SU-DHL-6 (cell line): ENCODE measurements around the gene CGN.

Source experiments
- H2AFZ ChIP-seq: fragments of 200-600 bp; sonication (generic); 2 replicates; pipeline ENCODE4 v1.6.1; 2014; ENCODE audit warnings: low read depth, mild to moderate bottlenecking, moderate library complexity, mixed read lengths, antibody characterized with exemption, low read length; ENCODE audit not compliant: severe bottlenecking
- H3F3A ChIP-seq: fragments of 200-600 bp; shearing (Covaris generic); 2 replicates; pipeline ENCODE4 v1.6.0; 2016; ENCODE audit warnings: antibody characterized with exemption, mild to moderate bottlenecking; ENCODE audit not compliant: insufficient read depth
- H3K27ac ChIP-seq: fragments of 200-600 bp; sonication (generic); 2 replicates; pipeline ENCODE4 v1.5.1; 2016; ENCODE audit warnings: low read depth, mild to moderate bottlenecking, low read length, moderate library complexity, mixed read lengths
- H3K27me3 ChIP-seq: fragments of 200-600 bp; sonication (generic), shearing (Covaris generic); 2 replicates; pipeline ENCODE4 v1.6.0; 2014; ENCODE audit warnings: mild to moderate bottlenecking, low read length
- H3K36me3 ChIP-seq: fragments of 200-600 bp; sonication (generic); 2 replicates; pipeline ENCODE4 v1.6.1; 2014; ENCODE audit warnings: mild to moderate bottlenecking, low read length, mixed read lengths
- H3K4me2 ChIP-seq: fragments of 300-600, 200-600 bp; shearing (Covaris generic), sonication (generic); 2 replicates; pipeline ENCODE4 v1.6.0; 2014; ENCODE audit warnings: low read length, low read depth, mild to moderate bottlenecking; ENCODE audit not compliant: poor library complexity, severe bottlenecking
- H3K4me3 ChIP-seq: fragments of 200-600 bp; sonication (generic); 2 replicates; pipeline ENCODE4 v1.5.1; 2014; ENCODE audit warnings: antibody characterized with exemption, low read length, mild to moderate bottlenecking, mixed read lengths; ENCODE audit not compliant: insufficient read depth, poor library complexity, severe bottlenecking
- H3K79me2 ChIP-seq: fragments of 200-600 bp; sonication (generic); 2 replicates; pipeline ENCODE4 v1.6.1; 2014; ENCODE audit warnings: mild to moderate bottlenecking, low read length, moderate library complexity; ENCODE audit not compliant: insufficient read depth
- H3K9ac ChIP-seq: fragments of 200-600 bp; sonication (generic); 2 replicates; pipeline ENCODE4 v1.7.0; 2014; ENCODE audit warnings: mild to moderate bottlenecking, low read length
- H3K9me2 ChIP-seq: fragments of 200-600 bp; sonication (generic); replicated peaks from 2 replicates; pipeline ENCODE4 v1.6.1; 2014; ENCODE audit warnings: low read length; ENCODE audit not compliant: insufficient read depth
- H3K9me3 ChIP-seq: fragments of 200-600 bp; sonication (generic); 2 replicates; pipeline ENCODE4 v1.6.1; 2014; ENCODE audit warnings: low read length, mixed read lengths; ENCODE audit not compliant: insufficient read depth
- H4K20me1 ChIP-seq: fragments of 200-600 bp; sonication (generic); 2 replicates; pipeline ENCODE4 v1.6.1; 2014; ENCODE audit warnings: low read depth, mild to moderate bottlenecking, antibody characterized with exemption, low read length, moderate library complexity, mixed read lengths
- EZH2phosphoT487 ChIP-seq: fragments of 200-600 bp; sonication (generic), shearing (Covaris generic); conservative IDR thresholded peaks from 2 replicates; pipeline ENCODE4 v1.6.1; 2018; ENCODE audit warnings: mild to moderate bottlenecking, antibody characterized with exemption, low read length, moderate library complexity, mixed read lengths
- TF ChIP-seq, protein P1 (sequence below): fragments of 200-600 bp; sonication (generic); IDR thresholded peaks from one replicate; pipeline ENCODE4 v1.5.1; 2017; ENCODE audit warnings: antibody characterized with exemption, mild to moderate bottlenecking, low read length, moderate library complexity; ENCODE audit not compliant: insufficient read depth, poor library complexity, severe bottlenecking

CGN gene

DNA sequence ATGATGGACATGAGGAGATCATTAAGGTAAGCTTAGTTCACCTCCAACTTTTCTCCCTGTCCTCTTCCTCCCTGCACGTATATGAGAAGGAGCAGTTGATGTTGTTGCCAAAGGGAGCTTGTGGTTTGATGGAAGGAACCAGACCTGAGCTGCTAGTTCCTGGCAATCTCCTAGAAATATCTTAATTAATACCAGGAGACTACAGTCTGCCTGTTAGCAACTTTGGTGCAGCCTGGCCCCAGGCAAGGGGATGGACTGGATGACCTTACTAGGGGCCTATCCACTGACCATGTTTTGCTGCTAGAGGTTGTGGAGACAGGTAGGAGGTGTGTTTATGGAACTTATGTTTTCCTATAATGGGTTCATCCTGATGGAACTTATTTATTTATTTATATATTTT lies 51.5 kb downstream of the CGN start:
- no peaks in the 10 kb centered on the region for H3K36me3 ChIP-seq
- H3K9me3 ChIP-seq: no peaks in the 10 kb centered on the region
- no peak overlapping the region for H3K27ac ChIP-seq
- no peaks in the 10 kb centered on the region for H3K27me3 ChIP-seq
- H3K4me2 ChIP-seq: no peak overlapping the region
- no peak overlapping the region for H3K4me3 ChIP-seq
- no peaks in the 10 kb centered on the region for H3F3A ChIP-seq
- H2AFZ ChIP-seq: no peak overlapping the region
- no peak overlapping the region for H3K9ac ChIP-seq
- no peaks in the 10 kb centered on the region for H4K20me1 ChIP-seq
- no peaks in the 10 kb centered on the region for H3K79me2 ChIP-seq
- H3K9me2 ChIP-seq: no peaks in the 10 kb centered on the region
- TF ChIP-seq, protein P1, sequence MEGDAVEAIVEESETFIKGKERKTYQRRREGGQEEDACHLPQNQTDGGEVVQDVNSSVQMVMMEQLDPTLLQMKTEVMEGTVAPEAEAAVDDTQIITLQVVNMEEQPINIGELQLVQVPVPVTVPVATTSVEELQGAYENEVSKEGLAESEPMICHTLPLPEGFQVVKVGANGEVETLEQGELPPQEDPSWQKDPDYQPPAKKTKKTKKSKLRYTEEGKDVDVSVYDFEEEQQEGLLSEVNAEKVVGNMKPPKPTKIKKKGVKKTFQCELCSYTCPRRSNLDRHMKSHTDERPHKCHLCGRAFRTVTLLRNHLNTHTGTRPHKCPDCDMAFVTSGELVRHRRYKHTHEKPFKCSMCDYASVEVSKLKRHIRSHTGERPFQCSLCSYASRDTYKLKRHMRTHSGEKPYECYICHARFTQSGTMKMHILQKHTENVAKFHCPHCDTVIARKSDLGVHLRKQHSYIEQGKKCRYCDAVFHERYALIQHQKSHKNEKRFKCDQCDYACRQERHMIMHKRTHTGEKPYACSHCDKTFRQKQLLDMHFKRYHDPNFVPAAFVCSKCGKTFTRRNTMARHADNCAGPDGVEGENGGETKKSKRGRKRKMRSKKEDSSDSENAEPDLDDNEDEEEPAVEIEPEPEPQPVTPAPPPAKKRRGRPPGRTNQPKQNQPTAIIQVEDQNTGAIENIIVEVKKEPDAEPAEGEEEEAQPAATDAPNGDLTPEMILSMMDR: no peak
- no peak for TF ChIP-seq EZH2phosphoT487

DNA sequence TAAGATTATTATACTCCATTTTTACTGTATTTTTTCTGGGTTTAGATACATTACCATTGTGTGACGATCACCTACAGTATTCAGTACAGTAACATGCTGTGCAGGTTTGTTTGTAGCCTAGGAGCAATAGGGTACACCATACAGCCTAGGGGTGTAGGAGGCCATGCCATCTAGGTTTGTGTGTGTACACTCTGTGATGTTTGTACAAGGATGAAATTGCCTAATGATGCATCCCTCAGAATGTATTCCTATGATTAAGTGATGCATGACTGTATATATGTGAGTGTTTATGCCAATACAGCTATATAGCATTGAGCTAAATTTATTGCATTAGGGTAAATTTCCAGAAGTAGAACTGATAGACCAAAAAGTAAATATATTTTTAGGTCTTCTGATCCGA lies 52.2 kb downstream of the CGN start:
- no peaks in the 10 kb centered on the region for H3K27me3 ChIP-seq
- H2AFZ ChIP-seq: no peak overlapping the region
- H3K9ac ChIP-seq: no peak overlapping the region
- H3K27ac ChIP-seq: no peak overlapping the region
- TF ChIP-seq EZH2phosphoT487: no peak
- TF ChIP-seq, protein P1: no peak
- no peak overlapping the region for H3K4me2 ChIP-seq
- no peaks in the 10 kb centered on the region for H3K9me3 ChIP-seq
- H3K4me3 ChIP-seq: no peak overlapping the region
- no peaks in the 10 kb centered on the region for H4K20me1 ChIP-seq
- no peaks in the 10 kb centered on the region for H3K9me2 ChIP-seq
- no peaks in the 10 kb centered on the region for H3K79me2 ChIP-seq
- H3F3A ChIP-seq: no peaks in the 10 kb centered on the region
- no peaks in the 10 kb centered on the region for H3K36me3 ChIP-seq

DNA sequence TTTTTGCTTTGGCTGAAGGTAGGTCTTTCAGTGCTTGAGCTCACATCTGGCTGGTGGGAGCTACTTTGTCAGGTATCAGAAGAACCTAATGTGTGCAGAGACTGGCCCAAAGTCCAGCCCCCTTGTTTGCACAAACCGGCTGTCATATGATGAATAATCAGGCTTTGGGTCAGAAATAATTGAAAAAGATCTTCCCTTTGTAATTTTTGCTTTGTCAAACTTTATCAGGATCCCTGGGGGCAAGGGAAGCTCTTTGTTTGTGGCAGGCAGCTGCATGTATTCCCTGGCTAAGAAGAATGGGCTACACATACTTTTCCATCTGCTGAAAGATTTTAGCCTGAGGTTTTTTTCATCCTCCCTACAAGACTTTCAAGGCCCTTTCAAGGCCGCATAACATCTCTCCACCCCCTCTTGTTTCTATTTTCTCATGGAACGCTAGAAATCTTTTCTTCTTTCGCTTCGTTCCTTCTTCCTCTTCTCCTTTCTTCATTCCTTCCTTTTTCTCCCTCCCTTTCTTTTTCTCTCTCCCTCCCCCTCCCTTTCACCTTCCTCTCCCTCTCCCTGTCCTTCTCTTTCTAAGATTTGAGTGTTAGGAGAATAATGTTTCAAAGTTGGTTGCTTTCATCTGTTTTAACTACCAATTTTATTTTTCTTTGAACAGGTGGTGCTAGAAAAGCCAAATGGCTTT lies 54.5 kb downstream of the CGN start:
- no peak overlapping the region for H3K4me3 ChIP-seq
- H4K20me1 ChIP-seq: no peaks in the 10 kb centered on the region
- H3F3A ChIP-seq: no peaks in the 10 kb centered on the region
- H3K27me3 ChIP-seq: no peaks in the 10 kb centered on the region
- no peak for TF ChIP-seq EZH2phosphoT487
- TF ChIP-seq, protein P1: no peak
- no peaks in the 10 kb centered on the region for H3K79me2 ChIP-seq
- no peaks in the 10 kb centered on the region for H3K9me2 ChIP-seq
- H3K9ac ChIP-seq: no peak overlapping the region
- H3K36me3 ChIP-seq: no peaks in the 10 kb centered on the region
- H3K27ac ChIP-seq: no peak overlapping the region
- H3K4me2 ChIP-seq: no peak overlapping the region
- H3K9me3 ChIP-seq: no peaks in the 10 kb centered on the region
- no peak overlapping the region for H2AFZ ChIP-seq
